Measurements from ENCODE around the gene MYO1D. TPM values are rescaled to one million over a fixed set of nuclear protein-coding genes. Genes with fewer than 3 reads are reported as not detected.
"Not testable (repeated sequence)": the region's sequence is repeated elsewhere in the genome, so short reads cannot be mapped to it uniquely, and the experiment has no call there.

MYO1D gene
- total RNA-seq, 2 donors from 2014 or later = 21.4 to 48.3 TPM

GRCh38 chr17:32453370-32453769 is 423.6 kb downstream of the MYO1D start:
- no peaks in the 10 kb centered on the region for H3K27me3 ChIP-seq
- H3K27ac ChIP-seq = no peak overlapping the region
- no peaks in the 10 kb centered on the region for H3K4me1 ChIP-seq
- no peaks in the 10 kb centered on the region for H3K9me3 ChIP-seq
- H3K36me3 ChIP-seq (replicated peaks in 1 of 2; ENCODE audit: insufficient read depth in 1 of 2, low read depth in 2 of 2) = peaks cover 6 to 20% of the 10 kb centered on the region in 2 donors
- 91 to 92% methylated on average over 2 of the region's 2 CpGs for WGBS, 2 donors
- no peak overlapping the region for H3K4me3 ChIP-seq
- ATAC-seq (no peak), DNase-seq (no peak)
- TF ChIP-seq POLR2A (IDR thresholded peaks at IDR 0.05) (no peak), CTCF (IDR thresholded peaks at IDR 0.05) (no peak)
- intact Hi-C loops (cut with DNase I) = no loop called here

- WGBS, 2 donors = 82 to 93% methylated on average over 1 of the region's 1 CpG
- Histone ChIP-seq H3K9me3 (no peaks in the 10 kb centered on the region), H3K27me3 (no peaks in the 10 kb centered on the region), H3K27ac (no peak overlapping the region), H3K4me1 (no peaks in the 10 kb centered on the region), H3K4me3 (no peak overlapping the region), H3K36me3 (replicated peaks in 1 of 2; ENCODE audit: insufficient read depth in 1 of 2, low read depth in 2 of 2) (peaks cover 6 to 20% of the 10 kb centered on the region in 2 donors)
- no peak for ATAC-seq
- TF ChIP-seq CTCF (IDR thresholded peaks at IDR 0.05) = no peak
- no peak for TF ChIP-seq POLR2A (IDR thresholded peaks at IDR 0.05)
- DNase-seq = no peak
- intact Hi-C loops (cut with DNase I) = no loop called here
Observed at GRCh38 chr17:32452281-32452680, 424.6 kb downstream of the MYO1D start.

GRCh38 chr17:32451879-32452278 is 425.0 kb downstream of the MYO1D start:
- H3K9me3 ChIP-seq = no peaks in the 10 kb centered on the region
- no peak overlapping the region for H3K4me3 ChIP-seq
- ATAC-seq (no peak), DNase-seq (no peak)
- H3K27ac ChIP-seq = no peak overlapping the region
- intact Hi-C loops (cut with DNase I) = no loop called here
- H3K27me3 ChIP-seq = no peaks in the 10 kb centered on the region
- WGBS, 2 donors = 75 to 82% methylated on average over 2 of the region's 2 CpGs
- H3K4me1 ChIP-seq = peaks cover 1% of the 10 kb centered on the region
- TF ChIP-seq POLR2A (IDR thresholded peaks at IDR 0.05) (no peak), CTCF (IDR thresholded peaks at IDR 0.05) (no peak)
- peaks cover 6 to 20% of the 10 kb centered on the region in 2 donors for H3K36me3 ChIP-seq (replicated peaks in 1 of 2; ENCODE audit: insufficient read depth in 1 of 2, low read depth in 2 of 2)

- H3K9me3 ChIP-seq; intact Hi-C loops (cut with DNase I); H3K27me3 ChIP-seq; ATAC-seq; H3K27ac ChIP-seq; H3K4me3 ChIP-seq; DNase-seq: not testable (repeated sequence)
- Histone ChIP-seq H3K4me1 (peaks cover 15% of the 10 kb centered on the region), H3K36me3 (replicated peaks in 1 of 2; ENCODE audit: insufficient read depth in 1 of 2, low read depth in 2 of 2) (peaks cover 5 to 19% of the 10 kb centered on the region in 2 donors)
- WGBS, 2 donors = 87 to 92% methylated on average over 6 of the region's 6 CpGs
Observed at GRCh38 chr17:32450379-32450778, 426.5 kb downstream of the MYO1D start.

- no peak for ATAC-seq
- H3K36me3 ChIP-seq (replicated peaks in 1 of 2; ENCODE audit: insufficient read depth in 1 of 2, low read depth in 2 of 2) = peaks cover 1 to 14% of the 10 kb centered on the region in 2 donors
- WGBS, 2 donors = 96 to 97% methylated on average over 5 of the region's 5 CpGs
Observed at GRCh38 chr17:32449963-32450362, 427.0 kb downstream of the MYO1D start.

GRCh38 chr17:32446949-32447348 is 430.0 kb downstream of the MYO1D start:
- H3K9me3 ChIP-seq = no peaks in the 10 kb centered on the region
- 78 to 81% methylated on average over 2 of the region's 2 CpGs for WGBS, 2 donors
- no peak for DNase-seq
- no peak for ATAC-seq
- TF ChIP-seq CTCF (IDR thresholded peaks at IDR 0.05) (no peak), POLR2A (IDR thresholded peaks at IDR 0.05) (no peak)
- peaks cover 16% of the 10 kb centered on the region for H3K4me1 ChIP-seq
- H3K27ac ChIP-seq = no peak overlapping the region
- no peak overlapping the region for H3K4me3 ChIP-seq
- intact Hi-C loops (cut with DNase I) = no loop called here
- H3K36me3 ChIP-seq (replicated peaks in 1 of 2; ENCODE audit: insufficient read depth in 1 of 2, low read depth in 2 of 2) = peaks cover 0 to 4% of the 10 kb centered on the region in 2 donors
- no peaks in the 10 kb centered on the region for H3K27me3 ChIP-seq

More at GRCh38 chr17:32449963-32450362, 427.0 kb downstream of the MYO1D start:
- H3K4me1 ChIP-seq = peaks cover 16% of the 10 kb centered on the region
- no peaks in the 10 kb centered on the region for H3K9me3 ChIP-seq
- H3K27me3 ChIP-seq = no peaks in the 10 kb centered on the region
- no peak overlapping the region for H3K4me3 ChIP-seq
- DNase-seq = no peak
- no peak for TF ChIP-seq POLR2A (IDR thresholded peaks at IDR 0.05)
- H3K27ac ChIP-seq = no peak overlapping the region
- intact Hi-C loops (cut with DNase I) = no loop called here

Measured in body of pancreas (tissue), 4 donors.